Keratinocyte (primary cell): Measurements from ENCODE around the gene NFKB2. TPM values are rescaled to one million over a fixed set of nuclear protein-coding genes. Genes with fewer than 3 reads are reported as not detected.

ENCODE experiments used
- DNase-seq: peaks from one replicate; pipeline ENCODE4 v3.0.0-alpha.2; 2011; ENCODE audit warnings: low read depth, missing footprints, low spot score
- FAIRE-seq: peaks from 2 replicates; lab custom pipeline; 2011; peaks lifted over from hg19 to GRCh38; lab: Jason Lieb, UNC
- H2AFZ ChIP-seq: 2 replicates; pipeline ENCODE4 v1.6.0; 2012; ENCODE audit warnings: low read length, control low read depth, inconsistent platforms; ENCODE audit not compliant: control insufficient read depth
- H3K27ac ChIP-seq: 2 replicates; pipeline ENCODE4 v1.5.1; 2011; ENCODE audit warnings: low read length; ENCODE audit not compliant: control insufficient read depth, insufficient read depth
- H3K27me3 ChIP-seq: 3 replicates; pipeline ENCODE4 v1.6.0; 2011; ENCODE audit warnings: low read length; ENCODE audit not compliant: control insufficient read depth, insufficient read depth; ENCODE audit errors: extremely low read depth
- H3K36me3 ChIP-seq, 2 experiments: 2 replicates in 1 of 2; 3 replicates in 1 of 2; pipeline ENCODE4 v1.5.1; 2011; ENCODE audit warnings: low read length in 2 of 2, mild to moderate bottlenecking in 1 of 2; ENCODE audit not compliant: control insufficient read depth in 2 of 2, insufficient read depth in 2 of 2; ENCODE audit errors: extremely low read depth in 1 of 2
- H3K4me1 ChIP-seq: 3 replicates; pipeline ENCODE4 v1.5.1; 2011; ENCODE audit warnings: low read length; ENCODE audit not compliant: control insufficient read depth, insufficient read depth; ENCODE audit errors: extremely low read depth
- H3K4me2 ChIP-seq: 3 replicates; pipeline ENCODE4 v1.6.0; 2011; ENCODE audit warnings: low read depth, low read length; ENCODE audit not compliant: control insufficient read depth, insufficient read depth; ENCODE audit errors: extremely low read depth
- H3K4me3 ChIP-seq, 3 experiments: fragments of 200-600 bp in 1 of 3; sonication (generic) in 1 of 3; 2 replicates in 2 of 3; 3 replicates in 1 of 3; pipeline ENCODE4 v1.5.1; 2011 to 2016; ENCODE audit warnings: low read length in 3 of 3, mild to moderate bottlenecking in 3 of 3, control low read depth in 2 of 3, inconsistent platforms in 1 of 3, low read depth in 1 of 3, mixed read lengths in 1 of 3, mixed run types in 1 of 3, moderate library complexity in 1 of 3; ENCODE audit not compliant: control insufficient read depth in 2 of 3, insufficient read depth in 2 of 3; ENCODE audit errors: extremely low read depth in 1 of 3
- H3K79me2 ChIP-seq: 2 replicates; pipeline ENCODE4 v1.6.0; 2012; ENCODE audit warnings: low read length; ENCODE audit not compliant: control insufficient read depth, insufficient read depth
- H3K9ac ChIP-seq: 3 replicates; pipeline ENCODE4 v1.6.0; 2011; ENCODE audit warnings: low read length; ENCODE audit not compliant: control insufficient read depth, insufficient read depth; ENCODE audit errors: extremely low read depth
- H3K9me1 ChIP-seq: 3 replicates; pipeline ENCODE4 v1.6.0; 2011; ENCODE audit warnings: low read length; ENCODE audit not compliant: control insufficient read depth, insufficient read depth; ENCODE audit errors: extremely low read depth
- H3K9me3 ChIP-seq: 2 replicates; pipeline ENCODE4 v1.5.1; 2012; ENCODE audit warnings: low read depth, low read length; ENCODE audit not compliant: control insufficient read depth
- H4K20me1 ChIP-seq: 3 replicates; pipeline ENCODE4 v1.6.0; 2011; ENCODE audit warnings: low read length; ENCODE audit not compliant: control insufficient read depth, insufficient read depth; ENCODE audit errors: extremely low read depth
- CTCF ChIP-seq, 3 experiments: IDR thresholded peaks in 1 of 3; conservative IDR thresholded peaks in 1 of 3; optimal IDR thresholded peaks in 1 of 3; 2 replicates in 2 of 3; 3 replicates in 1 of 3; pipeline versions ENCODE3 to v1.5.1; 2011; ENCODE audit warnings: low read length in 3 of 3, mild to moderate bottlenecking in 3 of 3, moderate library complexity in 2 of 3, control low read depth in 1 of 3, inconsistent platforms in 1 of 3; ENCODE audit not compliant: insufficient read depth in 2 of 3; ENCODE audit errors: extremely low read depth in 1 of 3
- EZH2 ChIP-seq: IDR thresholded peaks from one replicate; pipeline ENCODE4 v1.6.1; 2012; ENCODE audit warnings: inconsistent platforms, mild to moderate bottlenecking, low read length, moderate library complexity
- dilution Hi-C: fragments of 300-500 bp; cut with MboI; formaldehyde crosslinking; loops from one replicate; pipeline ENCODE4 v1.7.0; 2020; ENCODE audit warnings: low sequenced_read_pairs; ENCODE audit not compliant: extremely low pct_ligation_motif_present
- polyA plus RNA-seq, 5 experiments: library from polyadenylated mRNA; depleted of rRNA in 3 of 5; stranded (reverse) in 3 of 5; stranded (forward) in 1 of 5; unstranded in 1 of 5; fragments of >200 nt; gene quantifications; 1 replicate in 1 of 5; 2 replicates in 3 of 5; 3 replicates in 1 of 5; pipeline versions ENCODE4 v1.2.1 to v1.2.3, GENCODE V29; 2011 to 2012; ENCODE audit warnings: missing spikeins in 2 of 5, low read depth in 1 of 5, low replicate concordance in 1 of 5

Gene NFKB2
- polyA plus RNA-seq, 1 donor (not counting 4 experiments of a cell fraction or from before 2014, with no cell fraction given), result 14.8 TPM

GRCh38 chr10:102444851-102445250 lies 49.3 kb downstream of the NFKB2 start:
- no peak overlapping the region for H3K9ac ChIP-seq
- H4K20me1 ChIP-seq, result no peaks in the 10 kb centered on the region
- no peaks in the 10 kb centered on the region for H3K9me1 ChIP-seq
- H3K9me3 ChIP-seq, result no peaks in the 10 kb centered on the region
- H3K4me2 ChIP-seq, result no peak overlapping the region
- dilution Hi-C loops, result no loop called here
- TF ChIP-seq CTCF (optimal IDR thresholded peaks at IDR 0.05 in 1 of 3, IDR thresholded peaks at IDR 0.05 in 1 of 3, conservative IDR thresholded peaks at IDR 0.05 in 1 of 3; ENCODE audit: extremely low read depth in 1 of 3, insufficient read depth in 2 of 3, low read length in 3 of 3), result no peak
- no peak for FAIRE-seq
- H3K36me3 ChIP-seq, result no peaks in the 10 kb centered on the region
- H3K27me3 ChIP-seq, result no peaks in the 10 kb centered on the region
- no peak overlapping the region for H3K27ac ChIP-seq
- no peak for DNase-seq
- H2AFZ ChIP-seq, result no peak overlapping the region
- no peaks in the 10 kb centered on the region for H3K79me2 ChIP-seq
- no peak overlapping the region for H3K4me3 ChIP-seq
- H3K4me1 ChIP-seq, result peaks cover 5% of the 10 kb centered on the region

GRCh38 chr10:102449321-102450123 lies 54.0 kb downstream of the NFKB2 start:
- peak; percentile 29 for FAIRE-seq
- H3K9me1 ChIP-seq, result no peaks in the 10 kb centered on the region
- H3K27me3 ChIP-seq, result no peaks in the 10 kb centered on the region
- H3K9me3 ChIP-seq, result no peaks in the 10 kb centered on the region
- H3K4me3 ChIP-seq, result peak overlapping the region; percentile 73 to 100 (median 75)
- dilution Hi-C loops, result no loop called here
- H4K20me1 ChIP-seq, result no peaks in the 10 kb centered on the region
- peak overlapping the region; percentile 87 for H3K9ac ChIP-seq
- no peaks in the 10 kb centered on the region for H3K36me3 ChIP-seq
- H3K79me2 ChIP-seq, result peaks cover 1% of the 10 kb centered on the region
- DNase-seq, result no peak
- peaks cover 23% of the 10 kb centered on the region for H3K4me1 ChIP-seq
- H2AFZ ChIP-seq, result peak overlapping the region; percentile 92
- H3K4me2 ChIP-seq, result peak overlapping the region; percentile 97
- TF ChIP-seq EZH2 (no peak), CTCF (optimal IDR thresholded peaks at IDR 0.05 in 1 of 3, IDR thresholded peaks at IDR 0.05 in 1 of 3, conservative IDR thresholded peaks at IDR 0.05 in 1 of 3; ENCODE audit: extremely low read depth in 1 of 3, insufficient read depth in 2 of 3, low read length in 3 of 3) (no peak)
- peak overlapping the region; percentile 85 for H3K27ac ChIP-seq
